NB4 (cell line): Measurements from ENCODE around the gene IRS2.

Experiments
- CTCF ChIP-seq: IDR thresholded peaks from one replicate; pipeline ENCODE4 v1.5.1; 2012; ENCODE audit warnings: low read depth, low read length
- MAX ChIP-seq: IDR thresholded peaks from 2 replicates; pipeline ENCODE4 v1.6.1; 2011; ENCODE audit warnings: low read depth, low read length
- MYC ChIP-seq: IDR thresholded peaks from 2 replicates; pipeline ENCODE4 v1.6.1; 2011; ENCODE audit warnings: low read depth, low read length
- POLR2A ChIP-seq: IDR thresholded peaks from 2 replicates; pipeline ENCODE4 v1.6.1; 2011; ENCODE audit warnings: mild to moderate bottlenecking; ENCODE audit not compliant: insufficient read length; ENCODE audit errors: extremely low read depth

DNA sequence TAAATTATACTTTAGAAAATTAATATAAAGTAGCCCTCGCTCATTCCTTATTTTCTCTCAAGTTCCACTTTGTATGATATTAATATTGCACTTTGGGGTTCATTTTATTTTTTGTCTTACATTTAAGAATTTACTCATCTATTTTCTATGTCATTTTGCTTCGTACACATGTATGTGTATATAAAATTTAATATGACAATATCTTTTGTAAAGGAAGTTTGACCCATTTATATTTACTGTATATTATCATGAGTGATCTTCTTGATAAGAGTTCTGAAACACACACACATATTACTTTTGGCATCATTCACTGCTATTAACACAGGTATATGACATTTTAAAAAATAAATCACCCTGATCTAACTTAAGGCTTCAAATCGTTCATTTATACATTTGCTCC, 83.1 kb downstream of the IRS2 start:
- TF ChIP-seq CTCF (no peak), MAX (no peak), POLR2A (no peak), MYC (no peak)
